ENCODE data around the gene ATAD3A.
"Not testable (repeated sequence)": the region's sequence is repeated elsewhere in the genome, so short reads cannot be mapped to it uniquely, and the experiment has no call there.

DNA sequence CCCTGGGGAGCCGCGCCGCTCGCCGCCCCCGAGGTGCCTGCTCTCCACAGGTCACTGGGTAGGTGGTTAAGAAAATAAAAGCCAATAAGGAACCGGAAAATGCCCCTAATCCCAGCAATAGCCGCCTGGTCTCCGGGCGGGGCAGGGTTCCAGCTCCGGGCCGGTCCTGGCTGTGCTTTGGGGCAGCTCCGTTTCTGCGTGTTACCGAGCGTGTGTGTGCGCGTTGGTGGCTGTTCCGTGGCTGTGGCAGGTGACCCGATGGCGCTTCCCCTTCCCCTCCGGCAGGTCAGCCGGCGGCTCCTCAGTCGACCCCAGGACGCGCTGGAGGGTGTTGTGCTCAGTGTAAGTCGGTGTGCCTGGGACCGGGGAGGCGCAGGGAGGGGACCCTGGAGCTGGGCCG lies 11.3 kb downstream of the ATAD3A start:
- not testable (repeated sequence) for TF ChIP-seq EZH2 (IDR thresholded peaks at IDR 0.05; ENCODE audit: borderline replicate concordance, low read depth, low read length, poor library complexity, severe bottlenecking)
- TF ChIP-seq, protein P1, sequence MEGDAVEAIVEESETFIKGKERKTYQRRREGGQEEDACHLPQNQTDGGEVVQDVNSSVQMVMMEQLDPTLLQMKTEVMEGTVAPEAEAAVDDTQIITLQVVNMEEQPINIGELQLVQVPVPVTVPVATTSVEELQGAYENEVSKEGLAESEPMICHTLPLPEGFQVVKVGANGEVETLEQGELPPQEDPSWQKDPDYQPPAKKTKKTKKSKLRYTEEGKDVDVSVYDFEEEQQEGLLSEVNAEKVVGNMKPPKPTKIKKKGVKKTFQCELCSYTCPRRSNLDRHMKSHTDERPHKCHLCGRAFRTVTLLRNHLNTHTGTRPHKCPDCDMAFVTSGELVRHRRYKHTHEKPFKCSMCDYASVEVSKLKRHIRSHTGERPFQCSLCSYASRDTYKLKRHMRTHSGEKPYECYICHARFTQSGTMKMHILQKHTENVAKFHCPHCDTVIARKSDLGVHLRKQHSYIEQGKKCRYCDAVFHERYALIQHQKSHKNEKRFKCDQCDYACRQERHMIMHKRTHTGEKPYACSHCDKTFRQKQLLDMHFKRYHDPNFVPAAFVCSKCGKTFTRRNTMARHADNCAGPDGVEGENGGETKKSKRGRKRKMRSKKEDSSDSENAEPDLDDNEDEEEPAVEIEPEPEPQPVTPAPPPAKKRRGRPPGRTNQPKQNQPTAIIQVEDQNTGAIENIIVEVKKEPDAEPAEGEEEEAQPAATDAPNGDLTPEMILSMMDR (conservative IDR thresholded peaks at IDR 0.05; ENCODE audit: low read depth, low read length): not testable (repeated sequence)
